IPS DF 6.9 (cell line): ENCODE data around the gene CIAPIN1.

ENCODE experiments used
- DNase-seq: peaks from one replicate; pipeline ENCODE4 v3.0.0-alpha.2; 2013; ENCODE audit warnings: low read depth, low spot score
- H3K27ac ChIP-seq: one replicate; pipeline ENCODE4 v1.5.1; 2013; ENCODE audit warnings: low read length, control low read depth
- H3K27me3 ChIP-seq: 2 replicates; pipeline ENCODE4 v1.6.1; 2013; ENCODE audit warnings: mild to moderate bottlenecking, low read length; ENCODE audit not compliant: control insufficient read depth, insufficient read depth
- H3K36me3 ChIP-seq: 2 replicates; pipeline ENCODE4 v1.6.1; 2013; ENCODE audit warnings: low read length; ENCODE audit not compliant: control insufficient read depth, insufficient read depth
- H3K4me1 ChIP-seq: 2 replicates; pipeline ENCODE4 v1.6.1; 2013; ENCODE audit warnings: low read length; ENCODE audit not compliant: control insufficient read depth, insufficient read depth
- H3K4me3 ChIP-seq: 2 replicates; pipeline ENCODE4 v1.5.1; 2013; ENCODE audit warnings: mild to moderate bottlenecking, low read length
- H3K9me3 ChIP-seq: 2 replicates; pipeline ENCODE4 v1.6.1; 2013; ENCODE audit warnings: low read length, inconsistent platforms; ENCODE audit not compliant: control insufficient read depth, insufficient read depth
- WGBS: extraction: QIAGEN DNeasy Blood & Tissue Kit; methylation state at CpG from one replicate; pipeline ENCODE4 v1.1.7; 2013; ENCODE audit warnings: mixed read lengths, missing lambda C conversion rate; ENCODE audit not compliant: insufficient read length, insufficient coverage; 5-methylcytosine and 5-hydroxymethylcytosine counted together

Gene CIAPIN1

GRCh38 chr16:57391708-57392107, 55.5 kb downstream of the CIAPIN1 start:
- H3K9me3 ChIP-seq, result no peaks in the 10 kb centered on the region
- no peaks in the 10 kb centered on the region for H3K4me1 ChIP-seq
- no peak for DNase-seq
- WGBS, result no CpG with 5 or more reads among the region's 5 CpGs
- no peaks in the 10 kb centered on the region for H3K27me3 ChIP-seq
- H3K4me3 ChIP-seq, result no peak overlapping the region
- no peak overlapping the region for H3K27ac ChIP-seq
- H3K36me3 ChIP-seq, result no peaks in the 10 kb centered on the region

DNA sequence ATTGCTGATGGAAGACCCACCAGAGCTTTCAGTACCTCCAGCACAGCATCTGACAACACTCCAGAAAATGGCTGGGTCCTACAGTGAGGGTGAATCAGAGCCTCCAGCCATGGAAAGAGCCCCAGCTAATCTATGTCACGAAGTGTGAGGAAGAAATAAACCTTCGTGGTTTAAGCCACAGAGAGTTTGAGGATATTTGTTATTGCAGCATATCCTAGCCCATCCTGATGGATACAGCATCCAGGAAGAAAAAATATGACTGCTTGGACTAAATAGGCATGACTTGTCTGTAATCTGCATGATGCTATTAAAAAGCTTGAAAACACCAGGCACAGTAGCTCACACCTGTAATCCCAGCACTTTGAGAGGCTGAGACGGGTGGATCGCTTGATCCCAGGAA, 55.9 kb downstream of the CIAPIN1 start:
- Histone ChIP-seq H3K9me3 (no peaks in the 10 kb centered on the region), H3K4me3 (no peak overlapping the region), H3K4me1 (no peaks in the 10 kb centered on the region), H3K36me3 (no peaks in the 10 kb centered on the region), H3K27me3 (no peaks in the 10 kb centered on the region), H3K27ac (no peak overlapping the region)
- no CpG with 5 or more reads among the region's 4 CpGs for WGBS
- DNase-seq, result no peak

GRCh38 chr16:57390636-57391295, 56.4 kb downstream of the CIAPIN1 start:
- no peak overlapping the region for H3K4me3 ChIP-seq
- H3K9me3 ChIP-seq, result no peaks in the 10 kb centered on the region
- H3K36me3 ChIP-seq, result no peaks in the 10 kb centered on the region
- DNase-seq, result no peak
- no peaks in the 10 kb centered on the region for H3K27me3 ChIP-seq
- no peaks in the 10 kb centered on the region for H3K4me1 ChIP-seq
- no CpG with 5 or more reads among the region's 5 CpGs for WGBS
- H3K27ac ChIP-seq, result no peak overlapping the region

DNA sequence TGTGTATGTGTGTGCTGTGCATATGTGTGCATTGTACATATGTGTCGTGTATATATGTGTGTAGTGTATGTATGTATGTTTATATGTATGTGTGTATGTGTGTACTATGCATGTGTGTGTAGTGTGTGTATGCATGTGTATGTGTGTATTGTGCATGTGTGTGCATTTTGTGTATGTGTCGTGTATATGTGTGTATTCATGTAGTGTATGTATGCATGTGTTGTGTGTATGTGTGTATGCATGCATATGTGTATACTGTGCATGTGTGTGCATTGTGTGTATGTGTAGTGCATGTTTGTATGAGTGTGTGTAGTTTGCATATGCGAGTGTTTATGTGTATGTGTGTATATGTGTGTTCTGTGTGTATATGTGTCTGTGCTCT, 58.1 kb downstream of the CIAPIN1 start:
- Histone ChIP-seq H3K27ac (no peak overlapping the region), H3K36me3 (no peaks in the 10 kb centered on the region), H3K4me3 (no peak overlapping the region), H3K9me3 (no peaks in the 10 kb centered on the region), H3K27me3 (no peaks in the 10 kb centered on the region), H3K4me1 (no peaks in the 10 kb centered on the region)
- DNase-seq, result no peak
- no CpG with 5 or more reads among the region's 3 CpGs for WGBS

DNA sequence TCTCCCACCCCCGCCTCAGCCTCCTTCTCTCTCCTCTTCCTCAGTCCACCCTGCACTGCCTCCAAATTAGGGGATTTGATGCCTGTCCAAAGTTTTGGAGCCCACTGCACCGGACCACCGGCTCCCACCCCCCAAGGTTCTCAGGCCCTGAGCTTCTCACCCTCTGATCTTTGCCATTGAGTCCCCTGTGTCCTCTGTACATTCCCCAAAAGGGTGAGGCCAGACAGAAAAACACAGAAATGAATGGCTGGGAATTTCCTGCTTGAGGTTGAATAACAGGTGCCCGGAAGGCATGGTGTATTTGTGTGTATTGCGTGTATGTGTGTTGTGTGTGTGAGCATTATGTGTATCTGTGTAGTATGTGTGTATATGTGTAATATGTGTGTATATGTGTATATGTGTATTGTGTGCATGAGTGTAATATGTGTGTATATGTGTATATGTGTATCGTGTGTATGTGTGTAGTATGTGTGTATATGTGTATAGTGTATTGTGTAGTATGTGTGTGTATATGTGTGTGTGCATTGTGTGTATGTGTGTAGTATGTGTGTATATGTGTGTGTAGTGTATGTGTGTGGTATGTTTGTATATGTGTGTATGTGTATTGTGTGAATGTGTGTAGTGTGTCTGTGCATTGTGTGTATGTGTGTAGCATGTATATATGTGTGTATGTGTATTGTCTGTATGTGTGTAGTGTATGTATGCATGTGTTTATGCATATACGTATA, 58.7 kb downstream of the CIAPIN1 start:
- H3K4me3 ChIP-seq, result no peak overlapping the region
- no peak overlapping the region for H3K27ac ChIP-seq
- H3K9me3 ChIP-seq, result no peaks in the 10 kb centered on the region
- no peaks in the 10 kb centered on the region for H3K36me3 ChIP-seq
- H3K27me3 ChIP-seq, result no peaks in the 10 kb centered on the region
- DNase-seq, result no peak
- H3K4me1 ChIP-seq, result no peaks in the 10 kb centered on the region
- WGBS, result 100% methylated on average over 3 of the region's 7 CpGs

GRCh38 chr16:57387598-57388354, 59.4 kb downstream of the CIAPIN1 start:
- H3K36me3 ChIP-seq, result no peaks in the 10 kb centered on the region
- no peak overlapping the region for H3K27ac ChIP-seq
- no peak overlapping the region for H3K4me3 ChIP-seq
- no peak for DNase-seq
- no peaks in the 10 kb centered on the region for H3K9me3 ChIP-seq
- WGBS, result no CpG with 5 or more reads among the region's 3 CpGs
- no peaks in the 10 kb centered on the region for H3K4me1 ChIP-seq
- H3K27me3 ChIP-seq, result no peaks in the 10 kb centered on the region

DNA sequence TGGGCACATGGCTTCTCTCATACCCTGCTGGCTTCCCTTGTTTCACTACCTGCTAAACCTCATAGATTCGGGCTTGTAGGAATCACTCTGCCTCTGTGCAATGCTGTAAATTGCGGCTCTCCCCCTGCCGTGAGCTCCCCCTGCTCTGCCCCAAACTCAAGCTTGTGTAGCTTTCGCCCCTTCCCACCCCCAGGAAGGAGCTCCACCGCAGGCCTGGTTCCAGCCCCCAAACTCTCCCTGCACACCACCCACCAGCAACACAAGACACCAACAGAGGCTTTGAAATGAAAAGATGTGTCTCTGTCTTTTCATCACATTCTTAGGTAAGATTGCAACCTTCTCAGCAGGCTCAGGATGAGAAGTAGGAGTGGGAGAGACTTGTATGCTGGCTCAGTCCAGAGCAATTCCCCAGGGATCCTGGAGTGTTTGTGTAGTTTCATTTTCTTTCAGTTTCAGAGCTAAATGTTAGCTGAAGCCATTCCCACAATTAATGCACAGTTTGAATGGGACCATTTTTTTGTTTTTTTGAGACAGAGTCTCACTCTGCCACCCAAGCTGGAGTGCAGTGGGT, 60.7 kb downstream of the CIAPIN1 start:
- WGBS, result no CpG with 5 or more reads among the region's 5 CpGs
- Histone ChIP-seq H3K4me3 (no peak overlapping the region), H3K4me1 (no peaks in the 10 kb centered on the region), H3K9me3 (no peaks in the 10 kb centered on the region), H3K36me3 (no peaks in the 10 kb centered on the region), H3K27me3 (no peaks in the 10 kb centered on the region), H3K27ac (no peak overlapping the region)
- no peak for DNase-seq

DNA sequence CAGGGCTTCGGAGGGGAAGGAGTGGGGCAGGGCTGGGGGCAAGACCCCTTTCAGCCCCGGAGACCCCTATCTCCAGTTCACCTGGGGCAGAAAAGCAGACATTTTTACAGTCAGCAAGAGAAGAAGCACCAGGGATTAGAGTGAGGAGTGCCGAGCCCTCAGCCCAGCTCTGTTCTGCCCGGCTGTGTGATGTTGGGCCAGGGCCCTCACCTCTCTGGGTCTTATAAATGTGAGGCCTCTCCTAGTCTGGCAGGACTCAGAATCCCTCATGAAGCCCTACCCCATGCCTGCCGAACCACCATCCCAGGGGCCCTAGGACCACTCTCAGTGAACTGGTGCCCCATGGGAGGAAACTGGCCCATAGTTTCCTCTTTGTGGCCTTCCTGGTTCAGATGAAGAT, 62.1 kb downstream of the CIAPIN1 start:
- DNase-seq, result no peak
- Histone ChIP-seq H3K4me1 (no peaks in the 10 kb centered on the region), H3K4me3 (no peak overlapping the region), H3K27me3 (no peaks in the 10 kb centered on the region), H3K36me3 (no peaks in the 10 kb centered on the region), H3K9me3 (no peaks in the 10 kb centered on the region), H3K27ac (no peak overlapping the region)
- no CpG with 5 or more reads among the region's 5 CpGs for WGBS

GRCh38 chr16:57384248-57385070, 62.7 kb downstream of the CIAPIN1 start:
- no peaks in the 10 kb centered on the region for H3K27me3 ChIP-seq
- no peaks in the 10 kb centered on the region for H3K36me3 ChIP-seq
- no peak for DNase-seq
- no peaks in the 10 kb centered on the region for H3K9me3 ChIP-seq
- no peak overlapping the region for H3K4me3 ChIP-seq
- H3K4me1 ChIP-seq, result no peaks in the 10 kb centered on the region
- H3K27ac ChIP-seq, result no peak overlapping the region
- no CpG with 5 or more reads among the region's 11 CpGs for WGBS
